Upper lobe of left lung (tissue), 4 donors: Measurements from ENCODE around the gene PTGDS.

Experiments
- CTCF ChIP-seq, 6 experiments: fragments of 450-650 bp in 4 of 6; fragments of 200-600 bp in 2 of 6; sonication (generic) in 2 of 6; IDR thresholded peaks; one replicate each; pipeline ENCODE4 v1.5.1; 2016 to 2019; ENCODE audit warnings: antibody characterized with exemption in 6 of 6
- EP300 ChIP-seq, 4 donors: sonication (generic); formaldehyde crosslinking; IDR thresholded peaks; one replicate each; pipeline ENCODE4 v1.5.1; 2017; ENCODE audit warnings: antibody characterized with exemption in 4 of 4, control low read depth in 2 of 4
- POLR2AphosphoS5 ChIP-seq, 2 donors: sonication (generic); formaldehyde crosslinking; IDR thresholded peaks; one replicate each; pipeline ENCODE4 v1.5.1; 2017; ENCODE audit warnings: antibody characterized with exemption in 2 of 2

- TF ChIP-seq EP300 (IDR thresholded peaks at IDR 0.05): no peak
- TF ChIP-seq CTCF (IDR thresholded peaks at IDR 0.05): no peak
- no peak for TF ChIP-seq POLR2AphosphoS5 (IDR thresholded peaks at IDR 0.05)
Measured at GRCh38 chr9:136935651-136936050, 41.7 kb upstream of the PTGDS start.
